ENCODE results near the gene HSPA12B.
A peak's percentile ranks its signal among the peaks of the same experiment; 100 is the strongest.

Gene HSPA12B

DNA sequence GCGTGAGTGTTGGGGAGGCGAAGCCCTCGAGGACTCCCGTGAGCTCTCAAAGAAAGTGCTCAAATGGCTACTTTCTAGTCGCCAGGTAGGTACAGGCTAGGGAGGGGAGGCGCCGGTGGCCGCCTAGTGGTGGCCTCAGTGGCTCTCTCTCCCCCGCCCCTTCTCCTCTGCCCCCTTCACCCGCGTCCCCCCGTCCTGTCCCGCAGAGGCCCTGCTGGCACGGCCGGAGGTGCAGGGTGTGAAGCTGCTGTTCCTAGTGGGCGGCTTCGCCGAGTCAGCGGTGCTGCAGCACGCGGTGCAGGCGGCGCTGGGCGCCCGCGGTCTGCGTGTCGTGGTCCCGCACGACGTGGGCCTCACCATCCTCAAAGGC, 18.8 kb downstream of the HSPA12B start:
- no peak overlapping the region for H3K4me3 ChIP-seq (ENCODE audit: extremely low read depth, insufficient read depth, low read length, poor library complexity, severe bottlenecking)
- peaks cover 2% of the 10 kb centered on the region for H3K36me3 ChIP-seq (ENCODE audit: control insufficient read depth, insufficient read depth, low read length)
- WGBS, 2 experiments (ENCODE audit: insufficient coverage in 2 of 2): 34 to 40% methylated on average over 23 of the region's 31 CpGs
- H3K27ac ChIP-seq (ENCODE audit: low read depth, low read length, severe bottlenecking): no peak overlapping the region
- H3K9me3 ChIP-seq (ENCODE audit: control insufficient read depth, low read length): no peaks in the 10 kb centered on the region
- H3K4me1 ChIP-seq (ENCODE audit: control insufficient read depth, insufficient read depth, low read length, poor library complexity, severe bottlenecking): peaks cover 6% of the 10 kb centered on the region

DNA sequence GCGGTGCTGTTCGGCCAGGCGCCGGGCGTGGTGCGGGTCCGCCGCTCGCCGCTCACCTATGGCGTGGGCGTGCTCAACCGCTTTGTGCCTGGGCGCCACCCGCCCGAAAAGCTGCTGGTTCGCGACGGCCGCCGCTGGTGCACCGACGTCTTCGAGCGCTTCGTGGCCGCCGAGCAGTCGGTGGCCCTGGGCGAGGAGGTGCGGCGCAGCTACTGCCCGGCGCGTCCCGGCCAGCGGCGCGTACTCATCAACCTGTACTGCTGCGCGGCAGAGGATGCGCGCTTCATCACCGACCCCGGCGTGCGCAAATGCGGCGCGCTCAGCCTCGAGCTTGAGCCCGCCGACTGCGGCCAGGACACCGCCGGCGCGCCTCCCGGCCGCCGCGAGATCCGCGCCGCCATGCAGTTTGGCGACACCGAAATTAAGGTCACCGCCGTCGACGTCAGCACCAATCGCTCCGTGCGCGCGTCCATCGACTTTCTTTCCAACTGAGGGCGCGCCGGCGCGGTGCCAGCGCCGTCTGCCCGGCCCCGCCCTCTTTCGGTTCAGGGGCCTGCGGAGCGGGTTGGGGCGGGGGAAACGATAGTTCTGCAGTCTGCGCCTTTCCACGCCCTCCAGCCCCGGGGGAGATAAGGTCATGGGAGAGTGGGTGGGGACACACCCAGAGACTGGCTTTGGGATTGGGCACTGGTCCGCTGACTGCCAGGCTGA, 19.3 kb downstream of the HSPA12B start:
- Histone ChIP-seq H3K27ac (ENCODE audit: low read depth, low read length, severe bottlenecking) (no peak overlapping the region), H3K36me3 (ENCODE audit: control insufficient read depth, insufficient read depth, low read length) (peaks cover 4% of the 10 kb centered on the region), H3K4me3 (ENCODE audit: extremely low read depth, insufficient read depth, low read length, poor library complexity, severe bottlenecking) (peak overlapping the region; percentile 26), H3K9me3 (ENCODE audit: control insufficient read depth, low read length) (no peaks in the 10 kb centered on the region), H3K4me1 (ENCODE audit: control insufficient read depth, insufficient read depth, low read length, poor library complexity, severe bottlenecking) (peaks cover 6% of the 10 kb centered on the region)
- WGBS, 2 experiments (ENCODE audit: insufficient coverage in 2 of 2): 5 to 6% methylated on average over 83 to 86 of the region's 95 CpGs

GRCh38 chr20:3752386-3752759, 19.9 kb downstream of the HSPA12B start:
- Histone ChIP-seq H3K27ac (ENCODE audit: low read depth, low read length, severe bottlenecking) (no peak overlapping the region), H3K36me3 (ENCODE audit: control insufficient read depth, insufficient read depth, low read length) (peaks cover 5% of the 10 kb centered on the region), H3K4me3 (ENCODE audit: extremely low read depth, insufficient read depth, low read length, poor library complexity, severe bottlenecking) (peak overlapping the region; percentile 26), H3K4me1 (ENCODE audit: control insufficient read depth, insufficient read depth, low read length, poor library complexity, severe bottlenecking) (peaks cover 6% of the 10 kb centered on the region), H3K9me3 (ENCODE audit: control insufficient read depth, low read length) (no peaks in the 10 kb centered on the region)
- 41 to 53% methylated on average over 13 of the region's 13 CpGs for WGBS, 2 experiments (ENCODE audit: insufficient coverage in 2 of 2)

GRCh38 chr20:3753098-3753497, 20.6 kb downstream of the HSPA12B start:
- peaks cover 6% of the 10 kb centered on the region for H3K4me1 ChIP-seq (ENCODE audit: control insufficient read depth, insufficient read depth, low read length, poor library complexity, severe bottlenecking)

DNA sequence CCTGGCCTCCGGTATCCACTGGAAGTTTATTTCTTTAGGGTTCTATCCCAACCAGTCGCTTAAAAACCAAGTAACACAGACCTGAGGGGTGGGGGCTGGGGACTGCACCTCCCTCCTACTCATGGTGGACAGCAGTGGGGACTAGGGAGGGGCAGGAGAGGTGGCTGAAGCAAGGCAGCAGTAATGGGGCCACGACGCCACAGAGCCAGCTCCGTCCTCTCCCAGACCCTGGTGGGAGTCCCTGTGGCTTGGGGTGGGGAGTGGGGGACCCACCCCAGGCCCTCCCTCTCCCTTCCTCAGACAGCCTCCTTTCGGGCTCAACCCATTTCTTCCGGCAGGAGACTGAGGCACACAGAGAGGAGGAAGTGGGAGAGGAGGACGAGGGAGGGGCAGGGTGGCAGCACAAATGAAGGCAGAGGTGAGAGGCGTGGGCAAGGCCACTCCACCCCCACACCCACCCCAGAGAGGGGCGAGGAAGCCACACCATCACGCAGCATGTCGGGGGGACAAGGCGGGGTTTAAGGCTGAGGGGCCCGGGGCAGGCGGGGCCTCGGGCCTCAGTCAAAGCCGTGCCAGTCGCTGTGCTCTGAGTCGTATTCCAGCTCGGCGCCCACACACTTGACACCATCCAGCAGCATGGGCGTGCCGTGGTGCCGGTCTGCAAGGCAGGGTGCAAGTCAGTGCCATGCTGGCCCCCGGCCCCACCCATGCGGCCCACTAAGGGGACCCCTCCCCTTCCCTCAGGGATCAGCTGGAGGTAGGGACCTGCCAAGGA, 21.2 kb downstream of the HSPA12B start:
- Histone ChIP-seq H3K4me1 (ENCODE audit: control insufficient read depth, insufficient read depth, low read length, poor library complexity, severe bottlenecking) (peaks cover 6% of the 10 kb centered on the region), H3K36me3 (ENCODE audit: control insufficient read depth, insufficient read depth, low read length) (peaks cover 18% of the 10 kb centered on the region), H3K9me3 (ENCODE audit: control insufficient read depth, low read length) (no peaks in the 10 kb centered on the region), H3K27ac (ENCODE audit: low read depth, low read length, severe bottlenecking) (no peak overlapping the region), H3K4me3 (ENCODE audit: extremely low read depth, insufficient read depth, low read length, poor library complexity, severe bottlenecking) (no peak overlapping the region)
- WGBS, 2 experiments (ENCODE audit: insufficient coverage in 2 of 2): 95 to 97% methylated on average over 14 to 16 of the region's 26 CpGs

More at GRCh38 chr20:3753098-3753497, 20.6 kb downstream of the HSPA12B start:
- WGBS, 2 experiments (ENCODE audit: insufficient coverage in 2 of 2): 33 to 48% methylated on average over 3 of the region's 4 CpGs
- H3K27ac ChIP-seq (ENCODE audit: low read depth, low read length, severe bottlenecking): no peak overlapping the region
- H3K36me3 ChIP-seq (ENCODE audit: control insufficient read depth, insufficient read depth, low read length): peaks cover 12% of the 10 kb centered on the region
- no peak overlapping the region for H3K4me3 ChIP-seq (ENCODE audit: extremely low read depth, insufficient read depth, low read length, poor library complexity, severe bottlenecking)
- H3K9me3 ChIP-seq (ENCODE audit: control insufficient read depth, low read length): no peaks in the 10 kb centered on the region

DNA sequence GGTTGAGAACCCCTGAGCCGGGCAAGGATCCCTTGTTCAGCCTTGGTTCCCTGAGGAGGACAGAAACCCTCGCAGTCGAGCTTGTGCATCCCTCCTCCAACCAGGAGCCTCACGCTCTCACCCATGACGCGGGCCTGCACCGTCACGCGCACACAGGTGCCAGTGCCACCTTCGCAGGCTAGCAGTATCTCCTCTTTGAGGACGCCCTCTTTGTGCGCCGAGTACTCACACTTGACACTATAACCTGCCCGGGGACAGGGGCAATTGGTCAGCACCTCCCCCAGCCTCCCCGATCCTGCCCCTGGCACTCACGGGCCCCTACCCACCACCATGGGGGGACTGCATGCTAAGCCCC, 21.8 kb downstream of the HSPA12B start:
- 92 to 95% methylated on average over 12 to 15 of the region's 16 CpGs for WGBS, 2 experiments (ENCODE audit: insufficient coverage in 2 of 2)

GRCh38 chr20:3755269-3755668, 22.8 kb downstream of the HSPA12B start:
- Histone ChIP-seq H3K36me3 (ENCODE audit: control insufficient read depth, insufficient read depth, low read length) (peaks cover 26% of the 10 kb centered on the region), H3K4me1 (ENCODE audit: control insufficient read depth, insufficient read depth, low read length, poor library complexity, severe bottlenecking) (peaks cover 2% of the 10 kb centered on the region), H3K9me3 (ENCODE audit: control insufficient read depth, low read length) (no peaks in the 10 kb centered on the region), H3K4me3 (ENCODE audit: extremely low read depth, insufficient read depth, low read length, poor library complexity, severe bottlenecking) (no peak overlapping the region), H3K27ac (ENCODE audit: low read depth, low read length, severe bottlenecking) (no peak overlapping the region)
- WGBS, 2 experiments (ENCODE audit: insufficient coverage in 2 of 2): 90 to 96% methylated on average over 4 to 5 of the region's 7 CpGs

More for the DNA sequence above, 21.8 kb downstream of the HSPA12B start:
- Histone ChIP-seq H3K9me3 (ENCODE audit: control insufficient read depth, low read length) (no peaks in the 10 kb centered on the region), H3K4me3 (ENCODE audit: extremely low read depth, insufficient read depth, low read length, poor library complexity, severe bottlenecking) (no peak overlapping the region), H3K27ac (ENCODE audit: low read depth, low read length, severe bottlenecking) (no peak overlapping the region), H3K36me3 (ENCODE audit: control insufficient read depth, insufficient read depth, low read length) (peaks cover 18% of the 10 kb centered on the region), H3K4me1 (ENCODE audit: control insufficient read depth, insufficient read depth, low read length, poor library complexity, severe bottlenecking) (peaks cover 6% of the 10 kb centered on the region)

GRCh38 chr20:3755814-3756480, 23.5 kb downstream of the HSPA12B start:
- H3K4me3 ChIP-seq (ENCODE audit: extremely low read depth, insufficient read depth, low read length, poor library complexity, severe bottlenecking): no peak overlapping the region
- H3K36me3 ChIP-seq (ENCODE audit: control insufficient read depth, insufficient read depth, low read length): peaks cover 26% of the 10 kb centered on the region
- H3K4me1 ChIP-seq (ENCODE audit: control insufficient read depth, insufficient read depth, low read length, poor library complexity, severe bottlenecking): no peaks in the 10 kb centered on the region
- WGBS, 2 experiments (ENCODE audit: insufficient coverage in 2 of 2): 89 to 92% methylated on average over 5 of the region's 5 CpGs
- no peaks in the 10 kb centered on the region for H3K9me3 ChIP-seq (ENCODE audit: control insufficient read depth, low read length)
- no peak overlapping the region for H3K27ac ChIP-seq (ENCODE audit: low read depth, low read length, severe bottlenecking)

GRCh38 chr20:3757268-3757667, 24.8 kb downstream of the HSPA12B start:
- no peak overlapping the region for H3K4me3 ChIP-seq (ENCODE audit: extremely low read depth, insufficient read depth, low read length, poor library complexity, severe bottlenecking)
- H3K36me3 ChIP-seq (ENCODE audit: control insufficient read depth, insufficient read depth, low read length): peaks cover 34% of the 10 kb centered on the region
- H3K4me1 ChIP-seq (ENCODE audit: control insufficient read depth, insufficient read depth, low read length, poor library complexity, severe bottlenecking): no peaks in the 10 kb centered on the region
- no peak overlapping the region for H3K27ac ChIP-seq (ENCODE audit: low read depth, low read length, severe bottlenecking)
- WGBS, 2 experiments (ENCODE audit: insufficient coverage in 2 of 2): no CpG with 5 or more reads among the region's 2 CpGs
- no peaks in the 10 kb centered on the region for H3K9me3 ChIP-seq (ENCODE audit: control insufficient read depth, low read length)

DNA sequence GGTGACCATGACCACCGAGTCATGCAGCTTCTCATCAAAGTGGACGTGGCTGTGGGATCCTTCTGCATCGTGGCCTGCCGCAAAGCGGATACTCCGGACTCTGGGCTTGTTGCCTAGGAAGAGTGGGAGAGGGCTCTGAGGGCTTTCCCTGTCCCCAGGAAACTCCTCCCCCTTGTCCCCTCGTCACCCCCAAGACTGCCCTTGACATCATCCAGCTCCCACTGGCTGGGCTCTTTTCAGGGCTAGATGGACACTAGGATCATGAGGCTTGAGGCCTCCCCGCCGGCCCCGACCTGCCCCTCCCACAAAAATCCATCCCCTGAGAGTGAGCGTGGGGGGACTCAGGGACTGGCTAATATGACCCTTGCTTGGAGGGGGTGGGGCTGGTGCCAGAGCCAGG, 26.1 kb downstream of the HSPA12B start:
- H3K4me1 ChIP-seq (ENCODE audit: control insufficient read depth, insufficient read depth, low read length, poor library complexity, severe bottlenecking): no peaks in the 10 kb centered on the region
- H3K4me3 ChIP-seq (ENCODE audit: extremely low read depth, insufficient read depth, low read length, poor library complexity, severe bottlenecking): no peak overlapping the region
- H3K9me3 ChIP-seq (ENCODE audit: control insufficient read depth, low read length): no peaks in the 10 kb centered on the region
- H3K27ac ChIP-seq (ENCODE audit: low read depth, low read length, severe bottlenecking): no peak overlapping the region
- WGBS, 2 experiments (ENCODE audit: insufficient coverage in 2 of 2): 91 to 96% methylated on average over 5 to 7 of the region's 11 CpGs
- peaks cover 34% of the 10 kb centered on the region for H3K36me3 ChIP-seq (ENCODE audit: control insufficient read depth, insufficient read depth, low read length)
